ENCODE measurements around the gene MANEA.

The MANEA gene

DNA sequence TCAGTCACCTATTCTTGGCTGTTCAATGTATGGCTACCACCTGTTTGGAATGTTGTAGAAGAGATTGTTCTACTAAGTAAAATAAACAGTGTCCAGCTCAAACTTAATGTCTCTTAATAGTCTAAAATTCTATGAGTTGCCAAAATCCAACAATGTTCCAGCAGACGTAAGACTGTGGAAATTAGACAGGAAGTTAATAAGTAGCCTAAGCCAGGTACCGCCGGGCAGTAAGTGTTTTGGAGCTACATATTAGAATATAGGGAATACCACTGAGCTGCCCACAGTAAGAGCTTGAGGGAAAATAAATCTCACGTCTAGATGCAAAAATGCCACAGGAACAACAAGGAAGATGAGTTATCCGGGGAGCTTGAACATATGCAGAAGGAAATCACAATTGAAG is 7.8 kb upstream of the MANEA start:
- DNase-seq = no peak
- TF ChIP-seq GATA1 (IDR thresholded peaks at IDR 0.05; ENCODE audit: low read depth, low read length) = no peak
- TF ChIP-seq POLR2A (IDR thresholded peaks at IDR 0.05; ENCODE audit: low read length) = no peak

DNA sequence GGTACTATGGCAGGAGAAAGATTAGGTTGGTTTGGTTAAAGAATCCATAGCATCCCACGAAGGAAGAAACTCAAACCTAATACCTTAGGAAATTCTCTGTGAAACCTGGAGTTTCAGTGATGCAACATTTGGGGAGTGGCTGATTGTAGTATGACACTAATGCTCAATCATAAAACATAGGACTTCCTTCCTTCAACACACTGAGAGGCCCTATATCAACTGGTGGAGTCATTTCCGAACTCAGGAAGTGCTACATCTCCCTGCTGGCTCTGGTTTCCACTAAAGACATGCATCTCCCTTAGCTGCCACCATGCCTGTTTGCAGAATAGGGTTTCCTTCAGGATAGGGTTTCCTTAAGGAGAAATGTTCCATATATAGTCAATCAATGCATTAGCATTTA is 5.2 kb upstream of the MANEA start:
- TF ChIP-seq POLR2A (IDR thresholded peaks at IDR 0.05; ENCODE audit: low read length) = no peak
- no peak for TF ChIP-seq GATA1 (IDR thresholded peaks at IDR 0.05; ENCODE audit: low read depth, low read length)
- no peak for DNase-seq

DNA sequence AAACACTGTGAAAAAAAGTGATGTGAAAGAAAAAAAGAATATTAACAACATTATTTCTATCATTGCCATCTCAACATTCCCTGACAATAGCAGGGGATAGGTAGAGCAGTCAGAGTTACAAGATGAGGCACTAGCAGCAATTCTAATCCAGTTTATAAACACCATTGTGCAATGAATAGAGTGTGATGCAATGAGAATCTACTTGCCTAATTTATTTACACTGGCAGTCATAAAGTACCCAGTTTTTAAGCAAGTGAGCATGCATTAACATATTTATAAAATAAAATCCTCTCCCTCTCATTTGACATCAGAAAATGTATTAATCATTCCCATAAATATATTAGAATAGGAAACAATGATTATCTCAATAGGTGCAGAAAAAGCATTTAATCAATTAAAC is 2.5 kb upstream of the MANEA start:
- peak in 1 of 2 experiments; percentile 22 for DNase-seq
- TF ChIP-seq GATA1 (IDR thresholded peaks at IDR 0.05; ENCODE audit: low read depth, low read length) = no peak
- no peak for TF ChIP-seq POLR2A (IDR thresholded peaks at IDR 0.05; ENCODE audit: low read length)

DNA sequence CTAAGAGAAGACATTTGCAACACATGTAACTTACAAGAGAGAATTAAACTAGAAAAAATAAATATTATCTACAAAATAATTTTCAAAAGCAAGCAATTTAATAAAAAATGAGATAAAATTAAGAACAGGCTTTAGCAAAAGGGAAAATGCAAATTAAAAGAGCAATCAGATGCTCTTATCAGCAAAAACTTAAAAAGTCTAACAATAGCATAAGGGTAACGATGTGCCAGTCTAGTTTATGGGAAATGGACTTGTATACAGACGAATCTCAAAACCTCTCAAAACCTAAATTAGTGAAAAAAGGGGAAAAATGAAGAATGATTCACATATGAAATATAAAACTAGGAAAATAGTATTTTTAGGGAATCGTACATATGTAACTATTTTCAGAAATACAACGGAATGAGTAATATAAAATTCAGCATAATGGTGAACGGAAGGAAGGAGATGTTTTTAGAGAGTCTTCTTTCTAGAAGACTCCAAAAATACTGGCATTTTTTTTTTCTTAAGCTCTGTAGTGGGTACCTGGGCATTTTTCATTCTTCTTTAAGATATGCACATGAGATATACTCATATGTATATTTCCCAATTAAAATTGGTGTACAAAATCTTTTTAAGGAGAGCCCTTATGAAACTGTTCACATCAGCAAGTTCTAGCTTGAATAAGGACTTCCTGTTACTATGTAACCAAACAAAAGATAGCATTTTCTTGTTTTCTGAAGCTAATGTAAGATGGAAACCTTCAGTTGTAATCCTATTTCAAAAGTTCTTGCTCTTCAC is 927 bp upstream of the MANEA start:
- DNase-seq = peak; percentile 40 to 45
- TF ChIP-seq POLR2A (IDR thresholded peaks at IDR 0.05; ENCODE audit: low read length) (peak; percentile 23), GATA1 (IDR thresholded peaks at IDR 0.05; ENCODE audit: low read depth, low read length) (no peak)

DNA sequence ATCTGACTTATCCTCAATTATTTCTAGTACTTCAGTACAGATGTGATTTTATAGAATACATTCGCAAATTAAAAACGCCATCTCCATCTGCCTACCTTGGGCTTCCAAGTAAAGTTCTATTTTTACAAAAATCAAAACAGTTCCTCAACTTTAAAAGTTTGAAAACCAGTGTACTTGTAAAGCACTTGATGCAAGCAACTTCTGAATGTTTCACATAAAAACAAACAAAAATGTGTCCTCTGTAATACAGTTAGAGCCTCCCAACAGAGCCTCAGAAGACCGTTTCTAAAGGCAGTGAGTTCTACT is 384 bp upstream of the MANEA start:
- no peak for TF ChIP-seq GATA1 (IDR thresholded peaks at IDR 0.05; ENCODE audit: low read depth, low read length)
- TF ChIP-seq POLR2A (IDR thresholded peaks at IDR 0.05; ENCODE audit: low read length) = peak; percentile 77
- DNase-seq = no peak

DNA sequence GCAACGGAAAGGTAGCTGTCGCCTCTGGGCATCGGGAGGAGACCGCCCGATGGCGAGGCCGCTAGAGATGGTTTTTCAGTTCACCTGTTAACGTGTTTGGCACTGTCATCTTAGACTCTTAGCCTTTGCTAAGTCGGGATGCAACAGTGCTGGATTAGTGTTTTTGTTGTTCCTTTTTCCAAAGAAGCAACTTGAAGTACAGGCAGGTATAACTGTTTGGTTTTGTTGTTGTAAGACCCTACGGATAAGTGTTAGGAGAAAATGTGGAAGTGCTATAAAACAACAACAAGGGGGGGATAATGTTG is 723 bp downstream of the MANEA start:
- TF ChIP-seq GATA1 (IDR thresholded peaks at IDR 0.05; ENCODE audit: low read depth, low read length) = no peak
- no peak for TF ChIP-seq POLR2A (IDR thresholded peaks at IDR 0.05; ENCODE audit: low read length)

DNA sequence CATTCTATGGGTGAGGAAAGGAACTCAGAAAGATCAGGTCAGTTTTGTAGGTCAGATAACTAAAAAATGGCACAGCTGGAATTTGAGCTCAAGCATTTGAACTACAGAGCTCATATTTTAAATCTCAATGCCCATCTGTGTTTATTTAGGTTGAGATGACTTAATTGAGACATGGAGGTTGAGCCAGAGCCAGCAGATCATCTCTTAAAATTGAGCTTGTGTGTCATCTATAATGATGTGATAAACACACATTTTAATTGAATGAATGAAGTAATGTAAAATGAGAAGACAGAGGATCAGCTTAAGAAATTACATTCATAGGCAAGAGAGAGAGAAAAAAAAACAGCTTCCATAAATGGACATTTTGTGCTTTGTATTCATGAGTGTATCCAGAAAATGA is 3.7 kb downstream of the MANEA start:
- TF ChIP-seq POLR2A (IDR thresholded peaks at IDR 0.05; ENCODE audit: low read length) = no peak
- no peak for DNase-seq

More for the DNA sequence above, 723 bp downstream of the MANEA start:
- peak in 1 of 2 experiments; percentile 62 for DNase-seq

DNA sequence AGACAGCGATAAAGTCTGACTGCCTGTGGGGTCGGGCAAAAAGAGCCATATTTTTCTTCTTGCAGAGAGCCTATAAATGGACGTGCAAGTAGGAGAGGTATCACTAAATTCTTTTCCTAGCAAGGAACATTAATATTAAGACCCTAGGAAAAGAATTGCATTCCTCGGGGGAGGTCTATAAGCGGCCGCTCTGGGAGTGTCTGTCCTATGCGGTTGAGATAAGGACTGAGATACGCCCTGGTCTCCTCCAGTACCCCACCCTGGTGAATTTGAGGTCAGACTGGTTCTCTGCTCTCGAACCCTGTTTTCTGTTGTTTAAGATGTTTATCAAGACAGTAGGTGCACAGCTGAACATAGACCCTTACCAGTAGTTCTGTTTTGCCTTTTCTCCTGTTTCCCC is 6.9 kb downstream of the MANEA start:
- DNase-seq = peak; percentile 15 to 43

DNA sequence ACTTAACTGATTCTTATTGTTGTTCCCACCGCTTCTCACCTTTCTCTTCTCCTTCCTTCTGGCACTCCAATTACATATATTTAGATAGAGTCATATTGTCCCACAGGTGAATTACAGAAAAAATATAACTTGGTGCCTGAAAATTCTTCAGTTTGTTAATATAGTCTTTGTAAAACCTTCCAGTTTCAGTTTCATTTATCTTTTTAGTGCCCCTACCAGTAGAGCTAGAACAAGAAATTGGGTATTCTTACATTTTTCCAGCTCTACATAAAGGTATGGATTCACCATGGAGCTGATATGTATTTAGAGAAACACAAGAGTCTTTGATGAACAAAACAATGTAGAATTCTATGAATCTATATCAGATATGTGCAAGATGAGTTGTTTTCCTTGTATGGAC is 10.7 kb downstream of the MANEA start:
- DNase-seq = no peak
- TF ChIP-seq GATA1 (IDR thresholded peaks at IDR 0.05; ENCODE audit: low read depth, low read length) (no peak), POLR2A (IDR thresholded peaks at IDR 0.05; ENCODE audit: low read length) (no peak)

DNA sequence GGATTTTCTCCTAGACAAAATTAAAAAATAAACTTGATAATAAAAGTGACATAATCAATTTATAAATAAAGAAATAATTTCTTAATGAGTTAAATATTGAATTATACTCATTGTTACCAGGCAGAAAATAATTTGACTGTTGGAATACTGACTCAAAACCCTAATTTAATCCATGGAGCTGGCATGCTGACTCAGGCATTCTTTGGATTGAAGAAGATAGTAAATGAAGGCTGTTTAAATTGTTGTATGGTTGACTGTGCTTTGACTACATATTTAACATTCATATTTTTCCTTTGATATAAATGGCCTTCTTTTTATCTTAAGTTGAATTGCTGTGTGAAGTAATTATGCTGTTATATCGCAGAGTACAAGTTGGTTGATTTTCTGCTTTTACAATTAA is 11.7 kb downstream of the MANEA start:
- no peak for TF ChIP-seq GATA1 (IDR thresholded peaks at IDR 0.05; ENCODE audit: low read depth, low read length)
- TF ChIP-seq POLR2A (IDR thresholded peaks at IDR 0.05; ENCODE audit: low read length) = no peak
- DNase-seq = no peak

DNA sequence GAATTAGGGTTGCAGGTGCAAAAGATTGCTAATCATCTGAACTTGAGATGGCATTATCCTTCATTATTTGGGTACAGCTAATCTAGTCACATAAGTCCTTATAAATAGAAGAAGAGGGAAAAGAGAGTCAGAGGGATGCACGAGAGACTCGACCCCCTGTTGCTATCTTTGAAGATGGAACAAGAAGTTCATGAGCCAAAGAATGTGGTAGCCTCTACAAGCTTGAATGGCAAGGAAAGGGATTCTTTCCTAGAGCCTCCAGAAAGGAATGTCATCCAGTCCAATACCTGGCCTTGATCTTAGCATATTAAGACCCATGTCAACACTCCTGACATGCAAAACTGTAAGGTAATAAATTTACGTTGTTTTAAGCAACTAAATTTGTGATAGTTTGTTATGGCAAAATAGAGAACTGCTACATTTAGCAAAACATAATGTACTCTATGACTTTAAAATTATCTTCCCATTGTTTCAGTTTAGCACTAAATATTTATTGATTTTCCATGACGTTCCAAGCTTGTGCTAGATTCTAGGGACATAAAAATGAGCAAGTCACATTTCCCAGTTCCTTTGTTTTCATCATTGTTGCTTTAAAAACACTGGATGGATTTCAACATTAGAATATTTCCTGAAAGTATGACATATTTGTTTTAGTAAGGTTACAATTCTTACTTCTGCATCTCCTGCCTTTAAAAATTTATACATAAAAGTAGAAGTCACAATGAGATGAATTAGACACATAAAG is 12.7 kb downstream of the MANEA start:
- no peak for TF ChIP-seq GATA1 (IDR thresholded peaks at IDR 0.05; ENCODE audit: low read depth, low read length)
- no peak for TF ChIP-seq POLR2A (IDR thresholded peaks at IDR 0.05; ENCODE audit: low read length)
- DNase-seq = no peak

DNA sequence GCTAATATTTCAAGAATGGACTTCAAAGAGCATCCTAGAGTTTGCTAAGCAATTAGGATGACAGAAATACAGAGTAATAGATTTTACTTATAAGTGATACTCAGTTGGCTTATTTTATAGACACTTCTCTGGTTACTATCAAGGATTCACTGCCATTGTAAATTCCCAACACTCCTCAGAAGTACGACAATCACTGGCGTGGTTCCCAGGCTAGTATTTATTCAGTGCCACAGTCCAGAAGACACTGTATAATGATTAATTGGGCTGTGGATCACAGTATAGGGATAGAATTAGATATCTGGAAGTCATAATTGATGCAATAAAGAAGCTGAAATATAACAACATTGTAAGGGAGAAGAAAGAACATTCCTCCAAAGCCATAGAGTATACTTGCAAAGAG is 15.7 kb downstream of the MANEA start:
- DNase-seq = no peak
- no peak for TF ChIP-seq POLR2A (IDR thresholded peaks at IDR 0.05; ENCODE audit: low read length)
- TF ChIP-seq GATA1 (IDR thresholded peaks at IDR 0.05; ENCODE audit: low read depth, low read length) = no peak

DNA sequence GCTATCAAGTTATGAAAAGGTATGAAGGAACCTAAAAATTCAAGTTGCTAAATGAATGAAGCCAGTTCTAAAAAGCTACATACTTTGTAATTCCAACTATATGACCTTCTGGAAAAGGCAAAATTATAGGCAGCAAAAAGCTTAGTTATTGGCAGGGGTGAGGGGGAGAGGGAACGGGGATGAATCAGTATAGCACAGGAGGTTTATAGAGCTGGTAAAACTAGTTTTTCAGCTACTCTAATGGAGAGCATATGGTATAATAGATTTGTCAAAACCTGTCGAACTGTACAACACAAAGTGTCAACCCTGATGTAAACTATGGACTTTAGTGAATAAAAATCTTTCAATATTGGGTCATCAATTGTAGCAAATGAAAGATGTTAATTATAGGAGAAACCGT is 18.7 kb downstream of the MANEA start:
- no peak for TF ChIP-seq POLR2A (IDR thresholded peaks at IDR 0.05; ENCODE audit: low read length)
- no peak for DNase-seq

DNA sequence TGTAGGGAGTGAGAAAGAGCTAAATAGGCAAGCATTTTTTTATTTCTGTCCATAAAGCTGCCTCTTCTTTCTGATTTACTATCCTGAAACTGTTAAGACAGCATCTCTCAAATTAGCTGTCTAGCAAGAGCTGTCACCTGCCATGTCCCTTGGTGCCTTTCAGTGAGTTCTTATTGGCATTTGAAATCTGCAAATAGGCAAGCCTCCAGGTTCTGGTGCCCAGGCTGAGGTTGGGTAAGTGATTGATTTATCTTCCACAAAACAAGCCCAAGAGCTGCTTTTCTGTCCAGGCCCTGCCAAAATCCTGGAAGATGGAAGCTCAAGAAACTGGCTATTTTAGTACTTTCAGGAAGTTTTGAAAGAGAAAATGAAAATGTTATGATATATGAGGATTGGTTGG is 22.4 kb downstream of the MANEA start:
- TF ChIP-seq GATA1 (IDR thresholded peaks at IDR 0.05; ENCODE audit: low read depth, low read length) = no peak
- no peak for TF ChIP-seq POLR2A (IDR thresholded peaks at IDR 0.05; ENCODE audit: low read length)
- DNase-seq = no peak

DNA sequence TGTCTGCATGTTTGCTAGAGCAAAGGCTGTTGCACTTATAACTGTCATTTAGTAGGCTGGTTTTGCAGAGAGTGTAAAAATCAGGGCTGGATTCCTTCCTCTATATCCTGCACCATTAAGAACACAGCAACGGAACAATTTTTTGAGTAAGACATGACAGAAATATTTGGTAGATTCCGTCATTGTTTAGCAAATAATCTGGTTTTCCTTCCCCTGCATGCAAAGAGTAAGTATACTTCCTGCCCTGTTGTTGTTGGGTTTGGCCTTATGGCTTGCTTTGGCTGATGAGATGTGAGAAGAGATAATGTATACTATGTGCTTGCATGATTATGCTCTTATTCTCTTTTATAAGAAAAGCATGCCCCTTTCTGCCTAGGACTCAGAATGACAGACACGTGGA is 23.8 kb downstream of the MANEA start:
- peak in 1 of 2 experiments; percentile 11 for DNase-seq
- TF ChIP-seq GATA1 (IDR thresholded peaks at IDR 0.05; ENCODE audit: low read depth, low read length) (no peak), POLR2A (IDR thresholded peaks at IDR 0.05; ENCODE audit: low read length) (no peak)

All from erythroblast (primary cell).